H4 (cell line): ENCODE results near the gene ABHD10. TPM values are rescaled to one million over a fixed set of nuclear protein-coding genes. Genes with fewer than 3 reads are reported as not detected.
"Not testable (repeated sequence)": the region's sequence is repeated elsewhere in the genome, so short reads cannot be mapped to it uniquely, and the experiment has no call there.

ENCODE experiments used
- DNase-seq: peaks from one replicate; pipeline ENCODE4 v3.0.0-alpha.2; 2015; ENCODE audit warnings: low spot score
- total RNA-seq: library from RNA; depleted of rRNA; stranded (reverse); fragments of >200 nt; shearing (Covaris generic); gene quantifications from 2 replicates; pipeline ENCODE4 v1.2.3, GENCODE V29; 2014; rRNA removed

ABHD10 gene
- total RNA-seq, 1 experiment from 2014 or later = 44.1 TPM

- no peak for DNase-seq
These were observed 53.4 kb downstream of the ABHD10 start for GRCh38 chr3:112032098-112032731.

GRCh38 chr3:112034436-112034835 is 55.6 kb downstream of the ABHD10 start, which contains the start of gene TMPRSS7:
TMPRSS7 (plus strand) TSS chr3:112034736; CDS start chr3:112034846, 110 bp downstream.
- no peak for DNase-seq

- DNase-seq = no peak
These were observed 56.4 kb downstream of the ABHD10 start for GRCh38 chr3:112035241-112035640.

DNA sequence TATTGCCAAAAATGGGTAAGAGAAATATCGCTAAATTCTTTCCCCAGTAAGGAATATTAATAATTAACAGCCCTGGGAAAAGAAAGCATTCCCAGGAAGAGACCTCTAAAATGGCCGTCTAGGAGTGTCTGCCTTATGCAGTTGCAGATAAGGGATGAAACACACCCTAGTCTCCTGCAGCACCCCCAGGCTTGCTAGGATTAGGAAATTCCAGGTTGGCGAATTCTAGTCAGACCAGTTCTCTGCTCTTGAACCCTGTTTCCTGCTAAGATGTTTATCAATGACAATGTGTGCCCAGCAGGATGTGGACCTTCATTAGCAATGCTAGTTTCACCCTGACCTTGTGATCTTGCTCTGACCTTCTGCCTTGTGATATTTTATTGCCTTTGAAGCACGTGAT is 58.4 kb downstream of the ABHD10 start:
- not testable (repeated sequence) for DNase-seq

DNA sequence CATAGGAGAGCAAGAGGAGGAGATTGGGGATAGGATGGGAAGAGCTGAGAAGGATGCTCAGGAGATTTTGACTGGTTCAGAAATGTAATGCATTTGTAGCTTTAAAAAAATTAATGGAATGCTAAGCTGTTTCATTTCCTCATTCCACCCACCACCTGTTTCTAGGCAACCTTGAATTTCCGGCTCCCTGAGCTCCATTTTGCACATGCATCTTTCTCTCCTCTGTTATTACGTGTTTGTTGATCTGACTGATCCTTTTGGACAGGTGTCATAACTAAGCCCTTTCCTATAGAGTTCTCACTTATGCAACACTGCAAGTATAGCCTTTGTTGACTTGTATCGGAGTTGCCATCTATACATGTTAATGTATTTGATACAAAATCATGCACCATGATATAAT is 60.0 kb downstream of the ABHD10 start:
- DNase-seq = no peak

- no peak for DNase-seq
These were observed 62.5 kb downstream of the ABHD10 start for GRCh38 chr3:112041321-112041720.

DNA sequence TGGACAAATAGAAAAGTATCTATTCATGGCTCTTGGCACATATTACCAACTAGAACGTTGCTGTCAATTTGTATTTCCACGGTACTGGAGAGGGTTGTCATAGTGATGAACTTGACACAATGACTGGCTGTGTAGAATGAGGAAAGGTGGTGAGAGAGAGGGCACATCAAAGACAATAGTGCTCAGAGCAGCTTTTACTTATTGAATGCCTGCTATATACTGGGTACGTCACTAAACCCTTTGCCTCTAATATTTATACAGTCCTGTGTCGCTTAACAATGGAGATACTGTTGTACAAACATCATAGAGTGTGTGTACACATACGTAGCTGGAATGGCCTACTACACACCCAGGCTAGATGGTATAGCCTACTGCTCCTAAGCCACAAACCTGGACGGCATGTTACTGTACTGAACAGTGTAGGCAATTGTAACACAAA is 64.0 kb downstream of the ABHD10 start:
- DNase-seq = no peak

Other genes with a start within 250 kb of the ABHD10 start
- gene PHLDB2, start 119.8 kb upstream of the ABHD10 start, total RNA-seq = 28.9 and 34.7 TPM in 2 replicates
- gene TAGLN3, start 19.9 kb downstream of the ABHD10 start, total RNA-seq = not detected in 2 replicates
- 0.12 TPM in 1 of 2 replicates, not detected in the other for gene TMPRSS7, start 55.7 kb downstream of the ABHD10 start, total RNA-seq
- 2.0 and 3.0 TPM in 2 replicates for gene C3orf52, start 107.4 kb downstream of the ABHD10 start, total RNA-seq
- gene GCSAM, start 154.2 kb downstream of the ABHD10 start, total RNA-seq = not detected in 2 replicates